ENCODE results near the gene MR1. TPM values are rescaled to one million over a fixed set of nuclear protein-coding genes. Genes with fewer than 3 reads are reported as not detected.

MR1 gene
- total and polyA plus RNA-seq, 12 donors: 3.9 to 36.1 (median 26.1) TPM

GRCh38 chr1:181083842-181084605 is 50.2 kb downstream of the MR1 start:
- Histone ChIP-seq H3K9me3 (replicated peaks in 1 of 3) (no peaks in the 10 kb centered on the region), H3K27ac (no peak overlapping the region), H3K4me3 (no peak overlapping the region), H3K4me1 (replicated peaks in 1 of 2) (peaks cover 0 to 10% of the 10 kb centered on the region in 2 donors), H3K36me3 (replicated peaks in 1 of 2) (no peaks in the 10 kb centered on the region), H3K27me3 (no peaks in the 10 kb centered on the region)
- intact Hi-C loops (cut with DNase I): no loop called here
- peak; percentile 46 to 86 (median 76) for DNase-seq
- WGBS, 4 donors: 30 to 41% (median 34%) methylated on average over 6 of the region's 6 CpGs
- TF ChIP-seq POLR2A (IDR thresholded peaks at IDR 0.05): no peak
- TF ChIP-seq CTCF (IDR thresholded peaks at IDR 0.05): peak; percentile 21 to 77 (median 70)

- Histone ChIP-seq H3K4me1 (replicated peaks in 1 of 2) (peaks cover 0 to 10% of the 10 kb centered on the region in 2 donors), H3K36me3 (replicated peaks in 1 of 2) (no peaks in the 10 kb centered on the region), H3K9me3 (replicated peaks in 1 of 3) (no peaks in the 10 kb centered on the region), H3K27ac (no peak overlapping the region), H3K4me3 (no peak overlapping the region), H3K27me3 (no peaks in the 10 kb centered on the region)
- intact Hi-C loops (cut with DNase I): no loop called here
- no peak for TF ChIP-seq POLR2A (IDR thresholded peaks at IDR 0.05)
- DNase-seq: no peak
- WGBS, 4 donors: 27 to 42% (median 30%) methylated on average over 4 of the region's 4 CpGs
Observed at GRCh38 chr1:181084606-181084969, 50.8 kb downstream of the MR1 start.

- Histone ChIP-seq H3K4me3 (no peak overlapping the region), H3K27ac (no peak overlapping the region), H3K9me3 (replicated peaks in 1 of 3) (no peaks in the 10 kb centered on the region), H3K4me1 (replicated peaks in 1 of 2) (peaks cover 9 to 14% of the 10 kb centered on the region in 2 donors), H3K27me3 (no peaks in the 10 kb centered on the region), H3K36me3 (replicated peaks in 1 of 2) (no peaks in the 10 kb centered on the region)
- intact Hi-C loops (cut with DNase I): loop anchor here in 1 of 2 donors (2.0 kb wide), 1 partner anchor 57 kb away; no protein-coding TSS in a partner anchor
- DNase-seq: no peak
- TF ChIP-seq POLR2A (IDR thresholded peaks at IDR 0.05) (no peak), CTCF (IDR thresholded peaks at IDR 0.05) (no peak)
- 77 to 94% (median 81%) methylated on average over 1 of the region's 1 CpG for WGBS, 4 donors
Observed at GRCh38 chr1:181086091-181086490, 52.3 kb downstream of the MR1 start.

GRCh38 chr1:181086926-181087325 is 53.1 kb downstream of the MR1 start:
- Histone ChIP-seq H3K27me3 (no peaks in the 10 kb centered on the region), H3K9me3 (replicated peaks in 1 of 3) (no peaks in the 10 kb centered on the region), H3K4me3 (no peak overlapping the region), H3K36me3 (replicated peaks in 1 of 2) (no peaks in the 10 kb centered on the region), H3K27ac (peak overlapping the region in 1 of 5 donors; percentile 18), H3K4me1 (replicated peaks in 1 of 2) (peaks cover 15 to 22% of the 10 kb centered on the region in 2 donors)
- intact Hi-C loops (cut with DNase I): loop anchor here in 1 of 2 donors (2.0 kb wide), 1 partner anchor 56 kb away; no protein-coding TSS in a partner anchor
- no peak for DNase-seq
- no peak for TF ChIP-seq POLR2A (IDR thresholded peaks at IDR 0.05)
- TF ChIP-seq CTCF (IDR thresholded peaks at IDR 0.05): no peak
- WGBS, 4 donors: 59 to 74% (median 66%) methylated on average over 5 of the region's 5 CpGs
